ENCODE data around the gene RAB22A. TPM values are rescaled to one million over a fixed set of nuclear protein-coding genes. Genes with fewer than 3 reads are reported as not detected.
A peak's percentile ranks its signal among the peaks of the same experiment; 100 is the strongest.

Gene RAB22A
- total and polyA plus RNA-seq, 2 experiments from 2014 or later: 5.4 to 7.7 TPM

DNA sequence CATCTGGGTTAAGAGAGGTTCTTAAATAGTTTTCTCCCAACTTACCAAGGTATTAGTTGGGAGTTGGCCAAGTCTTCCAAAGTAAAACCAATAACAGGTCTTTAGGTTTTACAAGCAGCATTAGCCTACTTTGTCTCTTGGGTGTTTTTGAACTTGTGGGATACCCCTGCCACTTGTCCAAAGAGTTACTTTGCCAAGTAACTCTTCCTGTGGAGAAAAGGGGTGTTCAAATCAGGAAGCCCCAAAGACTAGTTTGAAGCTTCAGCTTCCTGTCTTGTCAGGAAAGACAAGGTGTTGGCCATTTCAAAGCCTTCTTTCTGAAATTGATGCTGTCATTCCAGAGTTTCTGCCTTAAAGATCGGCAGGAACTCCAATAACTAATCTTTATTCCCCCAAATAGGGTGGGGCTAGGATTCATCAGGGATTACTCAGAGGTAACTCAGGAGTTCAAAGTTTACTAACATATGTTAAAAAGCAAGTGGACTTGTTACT, 822 bp downstream of the RAB22A start:
- peak overlapping the region; percentile 99 for H3K4me3 ChIP-seq
- no peaks in the 10 kb centered on the region for H3K9me3 ChIP-seq (ENCODE audit: low read depth)
- H3K27ac ChIP-seq: peak overlapping the region; percentile 92
- H3K36me3 ChIP-seq: peaks cover 10% of the 10 kb centered on the region
- no peak for TF ChIP-seq CTCF (IDR thresholded peaks at IDR 0.05; ENCODE audit: low read depth, low read length)
- no peak for DNase-seq (ENCODE audit: low read depth in 1 of 2, low spot score in 1 of 2)
- peaks cover 10% of the 10 kb centered on the region for H3K4me1 ChIP-seq (ENCODE audit: low read depth)
- H3K27me3 ChIP-seq: no peaks in the 10 kb centered on the region

GRCh38 chr20:58312836-58313235, 3.3 kb downstream of the RAB22A start:
- no peaks in the 10 kb centered on the region for H3K9me3 ChIP-seq (ENCODE audit: low read depth)
- H3K4me3 ChIP-seq: no peak overlapping the region
- no peak overlapping the region for H3K27ac ChIP-seq
- TF ChIP-seq CTCF (IDR thresholded peaks at IDR 0.05; ENCODE audit: low read depth, low read length): no peak
- peaks cover 10% of the 10 kb centered on the region for H3K36me3 ChIP-seq
- peaks cover 10% of the 10 kb centered on the region for H3K4me1 ChIP-seq (ENCODE audit: low read depth)
- no peak for DNase-seq (ENCODE audit: low read depth in 1 of 2, low spot score in 1 of 2)
- H3K27me3 ChIP-seq: no peaks in the 10 kb centered on the region

GRCh38 chr20:58313396-58313795, 3.9 kb downstream of the RAB22A start:
- Histone ChIP-seq H3K27me3 (no peaks in the 10 kb centered on the region), H3K27ac (no peak overlapping the region), H3K4me3 (no peak overlapping the region), H3K9me3 (ENCODE audit: low read depth) (no peaks in the 10 kb centered on the region), H3K4me1 (ENCODE audit: low read depth) (peaks cover 10% of the 10 kb centered on the region), H3K36me3 (peaks cover 10% of the 10 kb centered on the region)
- no peak for DNase-seq (ENCODE audit: low read depth in 1 of 2, low spot score in 1 of 2)
- no peak for TF ChIP-seq CTCF (IDR thresholded peaks at IDR 0.05; ENCODE audit: low read depth, low read length)

GRCh38 chr20:58321205-58321604, 11.7 kb downstream of the RAB22A start:
- TF ChIP-seq CTCF (IDR thresholded peaks at IDR 0.05; ENCODE audit: low read depth, low read length): no peak
- Histone ChIP-seq H3K27ac (no peak overlapping the region), H3K9me3 (ENCODE audit: low read depth) (no peaks in the 10 kb centered on the region), H3K27me3 (no peaks in the 10 kb centered on the region), H3K4me1 (ENCODE audit: low read depth) (peaks cover 5% of the 10 kb centered on the region), H3K4me3 (no peak overlapping the region), H3K36me3 (no peaks in the 10 kb centered on the region)
- DNase-seq (ENCODE audit: low read depth in 1 of 2, low spot score in 1 of 2): no peak

GRCh38 chr20:58322083-58322482, 12.6 kb downstream of the RAB22A start:
- no peaks in the 10 kb centered on the region for H3K36me3 ChIP-seq
- TF ChIP-seq CTCF (IDR thresholded peaks at IDR 0.05; ENCODE audit: low read depth, low read length): no peak
- H3K27ac ChIP-seq: no peak overlapping the region
- no peaks in the 10 kb centered on the region for H3K27me3 ChIP-seq
- no peaks in the 10 kb centered on the region for H3K9me3 ChIP-seq (ENCODE audit: low read depth)
- peaks cover 5% of the 10 kb centered on the region for H3K4me1 ChIP-seq (ENCODE audit: low read depth)
- no peak overlapping the region for H3K4me3 ChIP-seq
- no peak for DNase-seq (ENCODE audit: low read depth in 1 of 2, low spot score in 1 of 2)

DNA sequence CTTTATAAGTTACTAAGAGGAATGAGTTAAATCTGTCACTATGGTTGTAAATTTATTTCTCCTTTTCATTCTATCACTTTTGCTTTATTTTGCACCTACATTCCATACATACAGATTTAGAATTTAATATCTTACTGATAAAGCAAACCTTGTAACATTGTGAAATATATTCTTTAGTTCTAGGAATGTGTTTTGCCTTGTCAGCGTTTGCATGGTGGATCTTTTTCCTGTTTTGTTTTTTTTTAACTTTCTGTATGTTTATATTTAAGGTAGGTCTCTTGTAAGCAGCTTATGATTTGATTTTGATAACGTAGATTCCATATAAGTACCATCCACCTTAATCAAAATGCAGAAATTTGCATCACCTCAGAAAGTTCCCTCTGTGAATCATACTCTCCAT, 16.4 kb downstream of the RAB22A start:
- Histone ChIP-seq H3K36me3 (no peaks in the 10 kb centered on the region), H3K27me3 (no peaks in the 10 kb centered on the region), H3K4me1 (ENCODE audit: low read depth) (peaks cover 14% of the 10 kb centered on the region), H3K9me3 (ENCODE audit: low read depth) (no peaks in the 10 kb centered on the region), H3K4me3 (no peak overlapping the region), H3K27ac (no peak overlapping the region)
- DNase-seq (ENCODE audit: low read depth in 1 of 2, low spot score in 1 of 2): no peak
- no peak for TF ChIP-seq CTCF (IDR thresholded peaks at IDR 0.05; ENCODE audit: low read depth, low read length)
